ENCODE measurements around the gene CPA2.

DNA sequence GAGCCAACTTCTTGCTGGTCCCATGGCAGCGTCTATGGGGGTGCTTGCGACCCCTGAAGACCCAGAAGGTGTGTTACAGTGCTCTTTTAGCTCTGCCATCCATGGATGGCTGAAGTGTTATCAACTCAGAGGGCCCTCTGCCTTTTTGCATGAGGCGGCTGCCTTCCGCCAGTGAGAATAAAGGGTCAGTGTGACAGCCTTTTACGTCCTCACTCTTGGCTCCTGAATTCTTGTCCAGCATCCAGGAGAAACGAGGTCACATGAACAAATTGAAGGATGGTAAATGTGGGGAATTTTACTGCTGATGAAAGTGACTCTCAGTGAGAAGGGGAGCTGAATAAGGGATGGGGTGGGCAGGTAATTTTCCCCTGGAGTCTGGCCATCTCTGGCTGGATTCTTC, 34.9 kb upstream of the CPA2 start:
- TF ChIP-seq POLR2A (IDR thresholded peaks at IDR 0.05): no peak
- TF ChIP-seq, protein P1, sequence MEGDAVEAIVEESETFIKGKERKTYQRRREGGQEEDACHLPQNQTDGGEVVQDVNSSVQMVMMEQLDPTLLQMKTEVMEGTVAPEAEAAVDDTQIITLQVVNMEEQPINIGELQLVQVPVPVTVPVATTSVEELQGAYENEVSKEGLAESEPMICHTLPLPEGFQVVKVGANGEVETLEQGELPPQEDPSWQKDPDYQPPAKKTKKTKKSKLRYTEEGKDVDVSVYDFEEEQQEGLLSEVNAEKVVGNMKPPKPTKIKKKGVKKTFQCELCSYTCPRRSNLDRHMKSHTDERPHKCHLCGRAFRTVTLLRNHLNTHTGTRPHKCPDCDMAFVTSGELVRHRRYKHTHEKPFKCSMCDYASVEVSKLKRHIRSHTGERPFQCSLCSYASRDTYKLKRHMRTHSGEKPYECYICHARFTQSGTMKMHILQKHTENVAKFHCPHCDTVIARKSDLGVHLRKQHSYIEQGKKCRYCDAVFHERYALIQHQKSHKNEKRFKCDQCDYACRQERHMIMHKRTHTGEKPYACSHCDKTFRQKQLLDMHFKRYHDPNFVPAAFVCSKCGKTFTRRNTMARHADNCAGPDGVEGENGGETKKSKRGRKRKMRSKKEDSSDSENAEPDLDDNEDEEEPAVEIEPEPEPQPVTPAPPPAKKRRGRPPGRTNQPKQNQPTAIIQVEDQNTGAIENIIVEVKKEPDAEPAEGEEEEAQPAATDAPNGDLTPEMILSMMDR (IDR thresholded peaks at IDR 0.05): no peak
